NCI-H526 (cell line): ENCODE measurements around the gene FAM135A.
"Not testable (repeated sequence)": the region's sequence is repeated elsewhere in the genome, so short reads cannot be mapped to it uniquely, and the experiment has no call there.

ENCODE experiments used
- DNase-seq, 2 experiments: peaks; one replicate each; lab custom pipeline; 2025; lab: John Stamatoyannopoulos, UW

FAM135A gene

DNA sequence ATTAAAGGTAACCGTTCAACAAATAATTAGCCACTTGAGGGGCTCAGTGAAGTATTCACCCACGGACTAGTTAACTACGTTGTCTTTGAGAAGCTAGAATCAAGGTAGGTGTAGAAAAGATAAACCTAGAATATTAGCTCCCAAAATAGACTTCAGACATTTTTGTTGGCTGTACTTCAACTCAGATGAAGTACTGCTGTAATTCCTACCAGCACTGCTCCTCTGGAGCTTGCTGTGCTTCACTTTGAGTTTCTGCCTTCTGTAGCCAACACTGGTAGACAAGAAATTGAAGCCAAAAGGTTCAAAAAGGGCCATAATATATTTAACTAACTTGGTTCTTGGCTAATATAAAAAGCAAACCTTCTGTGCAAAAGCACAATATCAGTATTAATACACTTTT lies 134.6 kb downstream of the FAM135A start:
- no peak for DNase-seq

DNA sequence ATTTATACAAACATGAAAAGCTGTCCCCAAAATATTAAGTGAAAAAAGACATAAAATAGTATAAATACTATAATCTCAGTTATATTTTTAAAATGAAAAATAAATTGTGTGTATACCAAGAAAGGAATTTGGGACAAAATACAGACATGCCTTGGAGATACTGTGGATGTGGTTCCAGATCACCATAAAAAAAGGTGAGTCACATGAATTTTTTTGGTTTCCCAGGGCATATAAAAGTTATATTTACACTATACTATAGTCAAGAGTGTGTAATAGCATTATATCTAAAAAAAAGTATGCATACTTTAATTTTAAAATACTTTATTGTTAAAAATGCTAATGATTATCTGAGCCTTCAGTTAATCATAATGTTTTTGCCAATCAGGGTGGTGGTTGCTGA lies 136.0 kb downstream of the FAM135A start:
- DNase-seq = no peak

DNA sequence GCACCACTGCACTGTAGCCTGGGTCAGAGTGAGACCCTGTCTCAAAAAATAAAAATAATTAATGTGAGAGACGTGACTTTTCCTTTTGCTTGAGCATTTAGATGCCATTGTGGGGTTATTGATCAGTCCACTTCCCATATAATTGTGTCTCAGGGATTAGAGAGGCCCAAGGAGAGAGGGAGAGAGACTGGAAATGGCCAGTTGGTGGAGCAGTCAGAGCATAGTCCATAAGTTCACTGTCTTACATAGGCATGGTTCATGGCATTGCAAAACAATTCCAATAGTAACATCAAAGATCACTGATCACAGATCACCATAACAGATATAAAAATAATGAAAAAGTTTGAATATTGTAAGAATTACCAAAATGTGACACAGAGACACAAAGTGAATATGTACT lies 138.3 kb downstream of the FAM135A start:
- DNase-seq = no peak

DNA sequence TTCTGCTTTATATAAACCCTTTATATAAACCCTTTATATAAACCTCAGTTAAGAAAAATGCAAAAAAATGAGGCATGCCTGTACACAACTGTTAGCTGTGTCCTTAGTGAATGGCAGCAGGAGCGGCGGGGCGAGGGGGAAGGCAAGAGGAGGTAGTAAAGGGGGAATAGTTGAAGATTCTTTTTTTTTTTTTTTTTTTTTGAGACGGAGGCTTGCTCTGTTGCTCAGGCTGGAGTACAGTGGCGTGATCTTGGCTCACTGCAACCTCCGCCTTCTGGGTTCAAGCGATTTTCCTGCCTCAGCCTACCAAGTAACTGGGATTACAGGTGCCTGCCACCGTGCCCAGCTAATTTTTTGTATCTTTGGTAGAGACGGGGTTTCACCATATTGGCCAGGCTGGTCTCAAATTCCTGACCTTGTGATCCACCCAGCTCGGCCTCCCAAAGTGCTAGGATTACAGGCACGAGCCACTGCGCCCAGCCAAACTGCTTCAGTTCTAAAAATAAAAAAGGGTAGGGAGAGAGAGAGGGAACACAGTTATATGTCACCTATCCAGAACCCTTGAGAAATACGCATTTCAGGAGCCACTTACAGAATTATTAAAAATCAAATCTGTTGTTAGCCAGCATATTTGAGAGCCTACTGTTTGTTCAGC lies 139.1 kb downstream of the FAM135A start:
- not testable (repeated sequence) for DNase-seq

DNA sequence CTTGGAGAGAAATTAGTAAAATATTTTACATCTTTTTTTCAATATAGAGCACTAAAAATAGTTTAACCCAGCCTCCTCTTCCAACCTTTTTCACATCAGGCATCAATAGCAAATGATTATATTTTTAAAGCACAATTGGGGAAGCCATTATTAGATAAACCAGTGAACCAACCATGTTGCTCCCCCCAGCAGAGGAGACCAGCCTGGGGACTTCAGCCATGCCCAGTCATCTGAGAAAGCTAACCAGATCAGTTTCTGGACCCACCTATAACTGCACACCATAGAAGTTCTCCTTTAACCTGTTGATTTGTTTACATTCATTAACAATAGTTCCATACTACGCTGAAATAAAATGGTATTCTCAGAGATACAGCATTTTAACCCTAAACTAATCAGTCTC lies 139.7 kb downstream of the FAM135A start:
- no peak for DNase-seq

DNA sequence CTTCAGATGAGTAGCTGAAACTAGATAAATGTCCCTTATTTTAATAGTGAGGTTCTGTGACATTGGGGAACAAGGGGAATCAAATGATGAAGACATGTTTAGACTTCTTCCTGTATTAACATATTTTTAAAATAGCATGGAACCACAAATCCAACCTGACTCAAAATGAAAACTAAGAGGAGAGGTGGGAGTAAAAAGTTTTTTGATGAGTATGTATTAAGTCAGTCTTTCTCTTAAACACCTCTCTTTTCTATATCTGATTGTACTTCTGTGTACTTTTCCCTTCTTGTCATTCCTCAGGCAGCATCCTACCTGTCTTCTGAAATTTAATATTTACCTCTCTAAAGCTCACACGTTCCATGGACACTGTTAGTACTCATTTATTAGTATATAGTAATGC lies 144.7 kb downstream of the FAM135A start:
- no peak for DNase-seq

DNA sequence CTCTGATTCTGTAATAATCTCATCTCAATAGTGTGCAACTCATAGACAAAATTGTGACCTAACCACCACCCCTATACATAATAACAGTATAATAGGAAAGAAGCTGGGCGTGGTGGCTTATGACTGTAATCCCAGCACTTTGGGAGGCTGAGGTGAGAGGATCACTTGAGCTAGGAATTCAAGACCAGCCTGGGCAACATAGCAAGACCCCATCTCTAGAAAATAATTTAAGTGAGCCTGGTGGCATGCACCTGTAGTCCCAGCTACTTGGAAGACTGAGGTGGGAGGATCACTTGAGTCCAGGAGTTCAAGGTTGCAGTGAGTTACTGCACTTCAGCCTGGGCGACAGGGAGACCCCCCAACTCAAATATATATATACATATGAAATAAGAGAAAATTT lies 149.1 kb downstream of the FAM135A start:
- DNase-seq = not testable (repeated sequence)

DNA sequence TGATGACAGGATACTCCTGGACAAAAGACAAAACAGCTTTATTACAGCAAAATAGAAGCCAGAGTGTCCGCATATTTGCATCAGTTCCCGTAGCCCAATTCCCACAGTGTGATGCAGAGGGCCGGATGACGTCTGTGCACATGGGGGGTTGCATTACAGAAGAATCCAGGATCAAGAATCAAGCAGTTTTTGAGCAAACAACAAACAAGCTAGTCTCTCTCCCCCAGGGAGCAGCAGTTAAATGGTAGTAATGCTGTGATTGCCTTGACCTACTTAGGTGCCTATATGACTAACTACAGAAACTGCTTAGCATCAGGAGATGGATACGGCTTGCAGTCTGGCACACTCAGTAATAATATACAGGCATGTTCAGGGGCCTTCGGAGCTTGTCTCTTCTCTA lies 150.2 kb downstream of the FAM135A start:
- no peak for DNase-seq

DNA sequence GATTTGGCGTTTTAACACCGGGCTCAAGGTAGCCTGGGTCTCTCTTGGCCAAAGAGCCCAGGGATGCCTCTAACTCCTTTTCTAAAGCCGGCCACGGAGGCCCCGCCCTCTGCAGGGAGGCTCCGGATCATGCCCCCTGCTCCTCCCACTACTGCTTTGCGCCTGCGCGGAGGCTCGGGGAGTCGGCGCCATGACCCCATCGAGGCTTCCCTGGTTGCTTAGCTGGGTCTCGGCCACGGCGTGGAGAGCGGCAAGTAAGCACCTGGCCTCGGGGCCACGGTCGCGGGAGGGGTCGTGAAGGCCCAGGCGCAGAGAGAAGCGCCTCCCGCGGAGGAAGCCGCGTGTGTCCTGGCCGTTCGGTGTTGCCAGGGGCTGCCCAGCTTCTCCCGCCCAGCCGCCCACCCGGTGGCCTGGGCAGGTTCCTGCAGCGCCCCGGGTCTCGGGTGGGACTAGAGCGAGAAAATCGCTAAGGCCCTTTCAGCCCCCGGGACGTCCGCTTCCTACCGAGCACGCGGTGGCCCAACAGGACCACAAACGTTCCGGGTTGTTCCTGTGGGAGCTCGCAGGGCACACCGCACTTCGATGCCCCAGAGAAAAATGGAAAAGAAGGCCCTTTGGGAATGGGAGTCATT lies 153.6 kb downstream of the FAM135A start, which contains the start of gene SDHAF4:
SDHAF4 (plus strand) TSS at position 180 of the 632 bp plus-strand sequence; CDS start at position 191, 11 bp downstream.
- peak; percentile 86 to 95 for DNase-seq

DNA sequence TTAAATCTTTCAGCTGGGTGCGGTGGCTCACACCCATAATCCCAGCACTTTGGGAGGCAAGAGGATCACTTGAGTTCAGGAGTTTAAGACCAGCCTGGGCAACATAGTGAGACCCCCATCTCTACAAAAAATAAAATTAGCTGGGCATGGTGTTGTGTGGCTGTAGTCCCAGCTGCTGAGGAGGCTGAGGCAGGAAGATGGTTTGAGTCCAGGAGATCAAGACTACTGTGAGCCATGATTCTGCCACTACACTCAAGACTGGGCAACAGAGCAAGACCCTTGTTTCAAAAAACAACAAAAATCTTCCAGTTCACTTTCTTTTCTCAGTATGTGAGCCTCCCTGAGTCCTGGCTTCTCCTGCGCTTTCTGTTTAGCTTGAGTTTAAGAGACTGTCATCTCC lies 161.3 kb downstream of the FAM135A start:
- DNase-seq = no peak

DNA sequence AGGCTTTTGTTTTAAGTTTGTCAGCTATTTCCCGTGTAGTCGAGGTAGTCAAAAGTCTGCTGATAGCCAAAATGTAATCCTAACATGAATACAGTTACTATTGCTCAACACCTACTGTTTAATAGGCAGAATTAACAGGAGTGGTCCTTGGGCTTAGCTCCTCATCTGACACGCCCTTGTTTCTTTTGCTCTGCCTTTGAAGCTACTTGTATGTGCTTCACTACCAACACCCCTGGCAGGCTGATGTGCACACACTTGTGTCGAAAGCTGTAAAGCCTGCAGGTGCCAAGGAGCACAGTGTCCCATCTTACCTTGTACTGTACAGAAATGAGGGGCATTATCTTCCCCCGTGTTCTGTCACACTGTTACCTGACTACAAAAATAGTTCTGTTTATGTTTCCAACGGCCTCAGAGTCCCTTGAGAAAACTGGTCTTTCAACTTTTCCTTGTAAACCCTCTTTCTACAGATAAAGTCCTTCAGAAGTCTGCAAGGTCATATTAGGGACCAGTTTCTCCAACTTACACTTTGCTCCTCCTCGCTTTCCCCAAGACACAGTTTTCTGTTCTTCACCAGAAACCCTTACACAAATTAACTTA lies 162.7 kb downstream of the FAM135A start:
- DNase-seq = peak in 1 of 2 experiments; percentile 8

DNA sequence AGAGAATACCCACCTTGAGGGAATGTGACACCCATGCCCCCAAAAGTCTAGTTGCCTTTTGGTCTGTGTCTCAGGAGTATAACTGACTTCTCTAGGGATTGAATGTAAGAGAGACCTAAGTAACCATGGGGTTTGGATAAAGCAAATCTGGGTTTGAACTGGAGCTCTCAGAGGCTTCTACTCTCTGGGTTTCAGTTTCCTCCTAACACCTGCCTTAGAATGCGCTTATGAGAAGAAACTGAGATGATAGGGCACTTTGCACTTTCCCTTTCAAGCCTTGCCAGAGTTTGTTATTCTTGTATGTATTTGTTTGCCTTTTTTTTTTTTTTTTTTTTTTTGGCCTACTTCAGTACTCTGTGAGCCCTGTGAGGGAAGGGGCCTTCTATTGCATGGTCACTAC lies 172.8 kb downstream of the FAM135A start:
- DNase-seq = no peak

DNA sequence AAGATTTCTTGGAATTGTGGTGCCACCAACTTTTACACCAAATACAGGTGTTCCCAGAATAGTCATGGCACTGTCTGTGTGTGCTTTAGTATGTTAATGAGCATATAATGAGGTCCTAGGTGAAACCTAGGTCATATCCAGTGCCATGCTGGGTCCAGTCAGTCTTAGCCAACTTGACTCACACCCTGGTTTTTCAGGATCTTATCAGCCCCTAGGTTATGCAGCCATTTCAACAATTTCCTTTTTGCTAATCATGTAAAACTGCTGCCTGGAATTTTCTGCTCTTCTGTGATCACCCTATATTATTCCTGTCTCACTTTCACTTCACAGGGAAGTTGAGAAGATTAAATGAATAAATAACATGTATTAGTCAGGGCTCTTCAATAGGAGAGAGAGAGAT lies 177.1 kb downstream of the FAM135A start:
- no peak for DNase-seq

DNA sequence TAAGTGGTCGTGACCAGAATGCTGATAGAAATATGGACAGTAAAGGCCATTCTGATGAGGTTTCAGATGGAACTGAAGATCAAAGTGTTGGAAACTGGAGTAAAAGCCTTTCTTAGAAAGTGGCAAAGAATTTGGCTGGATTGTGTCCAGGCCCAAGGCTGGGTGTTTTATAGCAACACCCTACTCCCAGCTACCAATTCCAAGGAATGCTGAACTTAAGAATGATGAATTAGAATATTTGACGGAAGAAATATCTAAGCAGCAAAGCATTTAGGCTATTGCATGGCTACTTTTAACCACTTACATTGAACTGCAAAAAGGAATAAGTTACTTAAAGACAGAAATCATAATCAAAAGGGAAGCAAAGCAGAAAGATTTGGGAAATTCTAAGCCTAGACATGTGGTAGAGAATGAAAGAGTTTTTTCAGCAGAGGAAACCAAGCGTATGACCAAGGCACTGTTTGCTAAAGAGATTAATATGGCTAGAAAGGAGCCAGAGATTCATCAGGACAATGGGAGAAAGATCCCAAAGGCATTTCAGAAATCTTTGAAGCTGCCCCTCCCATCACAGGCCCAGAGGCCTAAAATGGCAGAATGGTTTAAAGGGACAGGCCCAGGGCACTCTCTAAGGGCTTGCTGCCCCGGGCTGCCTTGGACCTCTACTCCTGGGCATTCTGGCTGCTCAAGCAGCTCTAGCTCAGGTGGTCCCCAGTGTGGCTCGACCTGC lies 179.2 kb downstream of the FAM135A start:
- no peak for DNase-seq

DNA sequence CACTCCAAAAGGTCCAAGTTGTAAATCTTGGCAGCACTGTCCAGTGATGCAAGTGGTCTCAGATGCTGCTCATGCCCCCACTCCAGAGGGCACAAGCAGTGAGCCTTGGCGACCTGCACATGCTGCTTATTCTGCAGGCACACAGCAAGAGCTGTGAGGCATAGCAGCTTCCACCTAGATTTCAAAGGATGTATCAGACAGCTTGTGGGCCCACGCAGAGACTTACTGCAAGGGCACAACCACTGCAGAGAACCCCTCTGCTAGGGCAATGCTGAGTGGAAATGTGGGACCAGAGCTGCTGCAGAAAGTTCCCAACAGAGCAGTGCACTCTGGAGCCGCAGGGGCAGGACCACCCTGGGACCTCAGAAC lies 179.8 kb downstream of the FAM135A start:
- no peak for DNase-seq

DNA sequence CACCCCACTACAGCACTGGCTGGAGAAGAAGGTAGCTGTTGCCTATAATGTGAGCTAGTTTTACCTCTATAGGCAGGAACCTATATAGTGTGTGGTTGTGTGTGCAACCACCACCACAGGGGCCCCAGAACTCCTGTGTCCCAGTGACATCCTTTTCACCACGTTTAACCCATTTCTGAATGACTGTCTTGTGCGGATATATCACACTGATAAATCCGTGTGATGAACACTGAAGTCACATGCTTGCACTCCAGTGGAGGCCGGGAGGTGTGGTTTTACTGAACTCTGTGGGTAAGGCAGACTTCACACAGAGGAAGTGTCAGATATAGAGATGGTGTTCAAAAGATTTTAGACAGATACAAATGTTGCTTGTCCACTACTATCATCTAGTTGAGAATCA lies 185.9 kb downstream of the FAM135A start:
- DNase-seq = no peak

DNA sequence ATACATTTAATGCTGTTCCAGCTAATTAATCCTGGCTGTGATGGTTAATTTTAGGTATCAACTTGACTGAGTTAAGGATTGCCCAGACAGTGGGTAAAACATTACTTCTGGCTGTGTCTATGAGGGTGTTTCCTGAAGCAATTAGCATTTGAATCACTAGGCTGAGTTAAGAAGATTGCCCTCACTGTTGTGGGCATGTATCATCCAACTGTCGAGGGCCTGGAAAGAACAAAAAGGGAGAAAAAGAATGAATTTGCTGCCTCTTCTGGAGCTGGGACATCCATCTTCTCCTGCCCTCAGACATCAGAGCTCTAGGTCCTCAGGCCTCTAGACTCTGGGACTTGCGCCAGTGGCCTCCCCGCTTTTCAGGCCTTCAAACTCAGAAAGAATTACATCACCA lies 187.7 kb downstream of the FAM135A start:
- no peak for DNase-seq

DNA sequence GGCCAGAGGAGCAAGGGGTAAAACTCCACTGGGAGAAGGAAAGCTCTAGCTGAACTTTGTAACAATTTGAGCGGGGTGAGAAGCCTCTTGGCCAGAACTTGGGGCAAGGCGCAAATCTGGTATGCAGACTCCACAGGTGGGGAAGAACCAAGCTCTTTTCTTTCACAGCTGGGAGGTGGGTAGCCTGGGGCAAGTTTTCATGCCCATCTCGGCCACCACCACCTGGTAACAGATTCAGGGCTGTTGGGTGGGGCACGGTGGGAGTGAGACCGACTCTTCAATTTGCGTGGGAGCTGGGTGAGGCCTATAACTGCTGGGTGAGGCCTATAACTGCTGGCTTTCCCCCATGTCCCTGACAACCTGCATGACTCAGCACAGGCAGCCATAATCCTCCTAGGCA lies 190.9 kb downstream of the FAM135A start:
- no peak for DNase-seq

DNA sequence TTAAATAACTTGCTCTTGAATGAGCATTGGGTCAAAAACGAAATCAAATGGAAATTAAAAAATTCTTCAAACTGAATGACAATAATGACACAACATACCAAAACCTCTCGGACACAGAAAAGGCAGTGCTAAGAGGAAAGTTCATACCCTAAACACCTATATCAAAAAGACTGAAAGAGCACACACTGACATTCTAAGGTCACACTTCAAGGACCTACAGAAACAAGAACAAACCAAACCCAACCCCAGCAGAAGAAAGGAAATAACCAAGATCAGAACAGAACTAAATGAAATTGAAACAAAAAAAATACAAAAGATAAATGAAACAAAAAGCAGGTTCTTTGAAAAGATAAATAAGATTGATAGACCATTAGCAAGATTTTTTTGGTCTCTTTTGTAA lies 194.1 kb downstream of the FAM135A start:
- DNase-seq = not testable (repeated sequence)

DNA sequence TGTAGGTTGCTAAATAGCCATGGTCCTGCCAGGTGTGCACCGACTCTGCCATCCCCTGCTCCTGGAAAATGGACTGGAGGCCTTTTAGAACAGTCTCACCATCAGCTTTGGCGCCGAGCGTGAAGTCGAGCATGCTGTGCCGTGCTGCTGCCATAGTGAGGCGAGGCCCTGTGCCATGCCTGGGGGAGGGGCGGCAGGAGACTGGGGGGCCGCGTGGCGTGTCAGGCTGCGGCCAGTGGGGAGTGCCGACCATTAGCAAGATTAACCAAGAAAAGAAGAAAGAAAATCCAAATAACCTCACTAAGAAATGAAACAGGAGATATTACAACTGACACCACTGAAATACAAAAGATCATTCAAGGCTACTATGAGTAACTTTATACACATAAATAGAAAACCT lies 195.9 kb downstream of the FAM135A start:
- DNase-seq = not testable (repeated sequence)
